ENCODE measurements around the gene RTL10. TPM values are rescaled to one million over a fixed set of nuclear protein-coding genes. Genes with fewer than 3 reads are reported as not detected.

The RTL10 gene
- total and polyA plus RNA-seq, 2 of the 13 experiments (the other 11 are each of a cell fraction or from before 2014, with no cell fraction given) = 14.1 to 15.8 TPM

DNA sequence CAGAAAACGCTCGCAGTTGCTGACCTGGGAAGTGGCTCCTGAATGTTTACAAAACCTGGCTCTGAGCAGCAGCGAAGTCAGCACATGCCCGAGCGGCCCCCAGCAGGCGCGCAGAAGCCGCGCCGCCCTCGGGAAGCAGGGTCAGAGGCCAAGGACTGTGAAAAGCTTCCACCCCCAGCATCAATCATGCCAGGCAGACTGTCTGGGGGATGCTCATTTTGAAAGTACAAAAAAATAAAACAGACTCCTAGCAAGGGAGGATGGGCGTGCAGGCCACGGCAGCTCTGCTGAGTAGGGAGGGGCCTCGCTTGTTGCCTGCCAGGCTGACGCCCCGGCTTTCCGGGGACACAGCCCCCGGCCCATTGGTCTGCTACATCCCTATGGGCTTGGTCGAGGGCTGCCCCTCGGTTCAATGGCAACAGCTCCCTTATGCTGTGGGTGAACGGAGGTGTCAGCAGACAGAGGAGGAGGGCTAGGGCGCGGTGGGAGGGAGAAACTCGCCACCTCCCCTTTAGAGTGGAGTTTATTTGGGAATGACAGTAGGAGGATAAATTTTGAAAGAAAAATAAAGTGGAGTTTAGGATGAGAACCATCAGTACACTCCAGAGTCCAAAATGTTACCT is 37.7 kb upstream of the RTL10 start (continued):
- TF ChIP-seq PHB2 (IDR thresholded peaks at IDR 0.05; ENCODE audit: partially characterized antibody) (no peak), IKZF4 (CRISPR knock-in tag; IDR thresholded peaks at IDR 0.05; ENCODE audit: borderline replicate concordance, low read depth, not compliant biosample characterization) (peak; percentile 98), HHEX (CRISPR knock-in tag; IDR thresholded peaks at IDR 0.05) (no peak), ZNF496 (CRISPR knock-in tag; IDR thresholded peaks at IDR 0.05; ENCODE audit: insufficient replicate concordance) (no peak), RAD21 (CRISPR knock-in tag; IDR thresholded peaks at IDR 0.05) (no peak), ERF (CRISPR knock-in tag; IDR thresholded peaks at IDR 0.05) (peak; percentile 99), U2AF2 (IDR thresholded peaks at IDR 0.05; ENCODE audit: low read depth, low read length) (no peak), BORCS8-MEF2B (CRISPR knock-in tag; IDR thresholded peaks at IDR 0.05) (peak; percentile 98), CREB1 (IDR thresholded peaks at IDR 0.05) (no peak), CREB1 (CRISPR knock-in tag; IDR thresholded peaks at IDR 0.05) (no peak), PCBP1 (IDR thresholded peaks at IDR 0.05; ENCODE audit: borderline replicate concordance, low read depth, low read length) (no peak), ZNF674 (CRISPR knock-in tag; IDR thresholded peaks at IDR 0.05; ENCODE audit: low read depth) (peak; percentile 87; the same call in 1 of the 2 replicates)
- TF ChIP-seq, protein P1, sequence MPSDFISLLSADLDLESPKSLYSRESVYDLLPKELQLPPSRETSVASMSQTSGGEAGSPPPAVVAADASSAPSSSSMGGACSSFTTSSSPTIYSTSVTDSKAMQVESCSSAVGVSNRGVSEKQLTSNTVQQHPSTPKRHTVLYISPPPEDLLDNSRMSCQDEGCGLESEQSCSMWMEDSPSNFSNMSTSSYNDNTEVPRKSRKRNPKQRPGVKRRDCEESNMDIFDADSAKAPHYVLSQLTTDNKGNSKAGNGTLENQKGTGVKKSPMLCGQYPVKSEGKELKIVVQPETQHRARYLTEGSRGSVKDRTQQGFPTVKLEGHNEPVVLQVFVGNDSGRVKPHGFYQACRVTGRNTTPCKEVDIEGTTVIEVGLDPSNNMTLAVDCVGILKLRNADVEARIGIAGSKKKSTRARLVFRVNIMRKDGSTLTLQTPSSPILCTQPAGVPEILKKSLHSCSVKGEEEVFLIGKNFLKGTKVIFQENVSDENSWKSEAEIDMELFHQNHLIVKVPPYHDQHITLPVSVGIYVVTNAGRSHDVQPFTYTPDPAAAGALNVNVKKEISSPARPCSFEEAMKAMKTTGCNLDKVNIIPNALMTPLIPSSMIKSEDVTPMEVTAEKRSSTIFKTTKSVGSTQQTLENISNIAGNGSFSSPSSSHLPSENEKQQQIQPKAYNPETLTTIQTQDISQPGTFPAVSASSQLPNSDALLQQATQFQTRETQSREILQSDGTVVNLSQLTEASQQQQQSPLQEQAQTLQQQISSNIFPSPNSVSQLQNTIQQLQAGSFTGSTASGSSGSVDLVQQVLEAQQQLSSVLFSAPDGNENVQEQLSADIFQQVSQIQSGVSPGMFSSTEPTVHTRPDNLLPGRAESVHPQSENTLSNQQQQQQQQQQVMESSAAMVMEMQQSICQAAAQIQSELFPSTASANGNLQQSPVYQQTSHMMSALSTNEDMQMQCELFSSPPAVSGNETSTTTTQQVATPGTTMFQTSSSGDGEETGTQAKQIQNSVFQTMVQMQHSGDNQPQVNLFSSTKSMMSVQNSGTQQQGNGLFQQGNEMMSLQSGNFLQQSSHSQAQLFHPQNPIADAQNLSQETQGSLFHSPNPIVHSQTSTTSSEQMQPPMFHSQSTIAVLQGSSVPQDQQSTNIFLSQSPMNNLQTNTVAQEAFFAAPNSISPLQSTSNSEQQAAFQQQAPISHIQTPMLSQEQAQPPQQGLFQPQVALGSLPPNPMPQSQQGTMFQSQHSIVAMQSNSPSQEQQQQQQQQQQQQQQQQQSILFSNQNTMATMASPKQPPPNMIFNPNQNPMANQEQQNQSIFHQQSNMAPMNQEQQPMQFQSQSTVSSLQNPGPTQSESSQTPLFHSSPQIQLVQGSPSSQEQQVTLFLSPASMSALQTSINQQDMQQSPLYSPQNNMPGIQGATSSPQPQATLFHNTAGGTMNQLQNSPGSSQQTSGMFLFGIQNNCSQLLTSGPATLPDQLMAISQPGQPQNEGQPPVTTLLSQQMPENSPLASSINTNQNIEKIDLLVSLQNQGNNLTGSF (CRISPR knock-in tag; IDR thresholded peaks at IDR 0.05) = peak; percentile 99
- TF ChIP-seq, protein P2, sequence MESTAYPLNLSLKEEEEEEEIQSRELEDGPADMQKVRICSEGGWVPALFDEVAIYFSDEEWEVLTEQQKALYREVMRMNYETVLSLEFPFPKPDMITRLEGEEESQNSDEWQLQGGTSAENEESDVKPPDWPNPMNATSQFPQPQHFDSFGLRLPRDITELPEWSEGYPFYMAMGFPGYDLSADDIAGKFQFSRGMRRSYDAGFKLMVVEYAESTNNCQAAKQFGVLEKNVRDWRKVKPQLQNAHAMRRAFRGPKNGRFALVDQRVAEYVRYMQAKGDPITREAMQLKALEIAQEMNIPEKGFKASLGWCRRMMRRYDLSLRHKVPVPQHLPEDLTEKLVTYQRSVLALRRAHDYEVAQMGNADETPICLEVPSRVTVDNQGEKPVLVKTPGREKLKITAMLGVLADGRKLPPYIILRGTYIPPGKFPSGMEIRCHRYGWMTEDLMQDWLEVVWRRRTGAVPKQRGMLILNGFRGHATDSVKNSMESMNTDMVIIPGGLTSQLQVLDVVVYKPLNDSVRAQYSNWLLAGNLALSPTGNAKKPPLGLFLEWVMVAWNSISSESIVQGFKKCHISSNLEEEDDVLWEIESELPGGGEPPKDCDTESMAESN (CRISPR knock-in tag; conservative IDR thresholded peaks at IDR 0.05) = peak; percentile 55; the same call in 1 of the 2 replicates
- TF ChIP-seq, protein P3, sequence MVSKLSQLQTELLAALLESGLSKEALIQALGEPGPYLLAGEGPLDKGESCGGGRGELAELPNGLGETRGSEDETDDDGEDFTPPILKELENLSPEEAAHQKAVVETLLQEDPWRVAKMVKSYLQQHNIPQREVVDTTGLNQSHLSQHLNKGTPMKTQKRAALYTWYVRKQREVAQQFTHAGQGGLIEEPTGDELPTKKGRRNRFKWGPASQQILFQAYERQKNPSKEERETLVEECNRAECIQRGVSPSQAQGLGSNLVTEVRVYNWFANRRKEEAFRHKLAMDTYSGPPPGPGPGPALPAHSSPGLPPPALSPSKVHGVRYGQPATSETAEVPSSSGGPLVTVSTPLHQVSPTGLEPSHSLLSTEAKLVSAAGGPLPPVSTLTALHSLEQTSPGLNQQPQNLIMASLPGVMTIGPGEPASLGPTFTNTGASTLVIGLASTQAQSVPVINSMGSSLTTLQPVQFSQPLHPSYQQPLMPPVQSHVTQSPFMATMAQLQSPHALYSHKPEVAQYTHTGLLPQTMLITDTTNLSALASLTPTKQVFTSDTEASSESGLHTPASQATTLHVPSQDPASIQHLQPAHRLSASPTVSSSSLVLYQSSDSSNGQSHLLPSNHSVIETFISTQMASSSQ (IDR thresholded peaks at IDR 0.05; ENCODE audit: low read depth) = no peak
- TF ChIP-seq, protein P3 (CRISPR knock-in tag; IDR thresholded peaks at IDR 0.05; ENCODE audit: borderline replicate concordance) = peak; percentile 76
- TF ChIP-seq, protein P4, sequence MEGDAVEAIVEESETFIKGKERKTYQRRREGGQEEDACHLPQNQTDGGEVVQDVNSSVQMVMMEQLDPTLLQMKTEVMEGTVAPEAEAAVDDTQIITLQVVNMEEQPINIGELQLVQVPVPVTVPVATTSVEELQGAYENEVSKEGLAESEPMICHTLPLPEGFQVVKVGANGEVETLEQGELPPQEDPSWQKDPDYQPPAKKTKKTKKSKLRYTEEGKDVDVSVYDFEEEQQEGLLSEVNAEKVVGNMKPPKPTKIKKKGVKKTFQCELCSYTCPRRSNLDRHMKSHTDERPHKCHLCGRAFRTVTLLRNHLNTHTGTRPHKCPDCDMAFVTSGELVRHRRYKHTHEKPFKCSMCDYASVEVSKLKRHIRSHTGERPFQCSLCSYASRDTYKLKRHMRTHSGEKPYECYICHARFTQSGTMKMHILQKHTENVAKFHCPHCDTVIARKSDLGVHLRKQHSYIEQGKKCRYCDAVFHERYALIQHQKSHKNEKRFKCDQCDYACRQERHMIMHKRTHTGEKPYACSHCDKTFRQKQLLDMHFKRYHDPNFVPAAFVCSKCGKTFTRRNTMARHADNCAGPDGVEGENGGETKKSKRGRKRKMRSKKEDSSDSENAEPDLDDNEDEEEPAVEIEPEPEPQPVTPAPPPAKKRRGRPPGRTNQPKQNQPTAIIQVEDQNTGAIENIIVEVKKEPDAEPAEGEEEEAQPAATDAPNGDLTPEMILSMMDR (CRISPR knock-in tag; IDR thresholded peaks at IDR 0.05) = peak; percentile 27; the same call in 1 of the 2 replicates

Data from HepG2 (cell line).